Measurements from ENCODE around the gene ARL11. TPM values are rescaled to one million over a fixed set of nuclear protein-coding genes. Genes with fewer than 3 reads are reported as not detected.
"Not testable (repeated sequence)": the region's sequence is repeated elsewhere in the genome, so short reads cannot be mapped to it uniquely, and the experiment has no call there.

ARL11 gene
- total RNA-seq, 1 donor = not detected

DNA sequence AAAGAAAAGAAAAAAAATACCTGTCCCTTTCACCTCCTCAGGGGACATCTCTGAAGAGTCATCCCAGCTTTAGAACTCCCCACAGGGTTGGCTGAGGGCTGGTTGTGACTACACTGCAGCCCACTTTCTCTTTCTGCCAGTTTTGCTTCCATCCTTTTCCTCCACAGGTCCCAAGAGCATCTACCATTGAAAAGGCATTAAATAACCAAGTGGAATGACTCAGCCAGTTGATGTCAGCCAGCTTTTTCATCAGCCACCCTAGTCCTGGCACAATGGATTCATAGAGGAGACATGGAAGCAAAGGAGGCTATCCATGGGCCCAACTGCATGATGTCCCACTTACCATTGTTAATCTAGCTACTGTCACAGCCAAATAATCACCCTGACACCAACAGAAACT is 33.7 kb upstream of the ARL11 start:
- TF ChIP-seq, protein P1, sequence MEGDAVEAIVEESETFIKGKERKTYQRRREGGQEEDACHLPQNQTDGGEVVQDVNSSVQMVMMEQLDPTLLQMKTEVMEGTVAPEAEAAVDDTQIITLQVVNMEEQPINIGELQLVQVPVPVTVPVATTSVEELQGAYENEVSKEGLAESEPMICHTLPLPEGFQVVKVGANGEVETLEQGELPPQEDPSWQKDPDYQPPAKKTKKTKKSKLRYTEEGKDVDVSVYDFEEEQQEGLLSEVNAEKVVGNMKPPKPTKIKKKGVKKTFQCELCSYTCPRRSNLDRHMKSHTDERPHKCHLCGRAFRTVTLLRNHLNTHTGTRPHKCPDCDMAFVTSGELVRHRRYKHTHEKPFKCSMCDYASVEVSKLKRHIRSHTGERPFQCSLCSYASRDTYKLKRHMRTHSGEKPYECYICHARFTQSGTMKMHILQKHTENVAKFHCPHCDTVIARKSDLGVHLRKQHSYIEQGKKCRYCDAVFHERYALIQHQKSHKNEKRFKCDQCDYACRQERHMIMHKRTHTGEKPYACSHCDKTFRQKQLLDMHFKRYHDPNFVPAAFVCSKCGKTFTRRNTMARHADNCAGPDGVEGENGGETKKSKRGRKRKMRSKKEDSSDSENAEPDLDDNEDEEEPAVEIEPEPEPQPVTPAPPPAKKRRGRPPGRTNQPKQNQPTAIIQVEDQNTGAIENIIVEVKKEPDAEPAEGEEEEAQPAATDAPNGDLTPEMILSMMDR (IDR thresholded peaks at IDR 0.05; ENCODE audit: extremely low read depth, low read depth, low read length) = no peak
- no peaks in the 10 kb centered on the region for H3K27me3 ChIP-seq (ENCODE audit: insufficient read depth, low read length)
- H3K4me2 ChIP-seq (ENCODE audit: insufficient read depth, low read length) = no peak overlapping the region
- no peaks in the 10 kb centered on the region for H3K4me1 ChIP-seq (ENCODE audit: insufficient read depth, low read length)
- no peak for DNase-seq (ENCODE audit: insufficient read length, low spot score, missing footprints)
- no peaks in the 10 kb centered on the region for H3K9me3 ChIP-seq (ENCODE audit: low read depth, low read length)
- H2AFZ ChIP-seq (ENCODE audit: low read length) = no peak overlapping the region
- no peak overlapping the region for H3K27ac ChIP-seq (ENCODE audit: low read depth, low read length)
- no peaks in the 10 kb centered on the region for H4K20me1 ChIP-seq (ENCODE audit: insufficient read depth, low read length)
- H3K36me3 ChIP-seq (ENCODE audit: insufficient read depth, low read length) = no peaks in the 10 kb centered on the region
- H3K4me3 ChIP-seq (ENCODE audit: insufficient read depth, low read length) = no peak overlapping the region
- H3K79me2 ChIP-seq (ENCODE audit: insufficient read depth, low read length) = no peaks in the 10 kb centered on the region

DNA sequence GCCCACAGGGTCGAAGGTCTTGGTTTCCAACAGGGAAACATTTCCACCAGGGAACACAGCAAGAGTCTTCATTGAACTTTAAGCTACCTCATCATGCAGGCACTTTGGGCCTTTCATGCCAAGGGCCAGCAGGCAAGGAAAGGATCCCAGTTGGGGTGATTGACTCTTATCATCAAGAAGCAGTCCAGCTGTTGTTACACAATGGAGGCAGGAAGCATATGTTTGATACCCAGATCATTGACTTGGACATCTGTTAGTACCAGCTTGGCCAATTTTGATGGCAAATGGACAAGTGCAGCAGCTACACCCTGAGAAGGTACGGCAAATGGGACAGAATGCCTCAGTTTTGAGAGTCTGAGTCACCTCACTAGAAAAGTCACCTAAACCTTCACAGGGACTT is 32.1 kb upstream of the ARL11 start:
- TF ChIP-seq, protein P1 (IDR thresholded peaks at IDR 0.05; ENCODE audit: extremely low read depth, low read depth, low read length) = no peak
- Histone ChIP-seq H2AFZ (ENCODE audit: low read length) (no peak overlapping the region), H3K27ac (ENCODE audit: low read depth, low read length) (no peak overlapping the region), H3K9me3 (ENCODE audit: low read depth, low read length) (no peaks in the 10 kb centered on the region), H3K4me1 (ENCODE audit: insufficient read depth, low read length) (no peaks in the 10 kb centered on the region), H3K79me2 (ENCODE audit: insufficient read depth, low read length) (no peaks in the 10 kb centered on the region), H3K27me3 (ENCODE audit: insufficient read depth, low read length) (no peaks in the 10 kb centered on the region), H3K4me2 (ENCODE audit: insufficient read depth, low read length) (no peak overlapping the region), H3K36me3 (ENCODE audit: insufficient read depth, low read length) (no peaks in the 10 kb centered on the region), H3K4me3 (ENCODE audit: insufficient read depth, low read length) (no peak overlapping the region), H4K20me1 (ENCODE audit: insufficient read depth, low read length) (no peaks in the 10 kb centered on the region)
- DNase-seq (ENCODE audit: insufficient read length, low spot score, missing footprints) = no peak

DNA sequence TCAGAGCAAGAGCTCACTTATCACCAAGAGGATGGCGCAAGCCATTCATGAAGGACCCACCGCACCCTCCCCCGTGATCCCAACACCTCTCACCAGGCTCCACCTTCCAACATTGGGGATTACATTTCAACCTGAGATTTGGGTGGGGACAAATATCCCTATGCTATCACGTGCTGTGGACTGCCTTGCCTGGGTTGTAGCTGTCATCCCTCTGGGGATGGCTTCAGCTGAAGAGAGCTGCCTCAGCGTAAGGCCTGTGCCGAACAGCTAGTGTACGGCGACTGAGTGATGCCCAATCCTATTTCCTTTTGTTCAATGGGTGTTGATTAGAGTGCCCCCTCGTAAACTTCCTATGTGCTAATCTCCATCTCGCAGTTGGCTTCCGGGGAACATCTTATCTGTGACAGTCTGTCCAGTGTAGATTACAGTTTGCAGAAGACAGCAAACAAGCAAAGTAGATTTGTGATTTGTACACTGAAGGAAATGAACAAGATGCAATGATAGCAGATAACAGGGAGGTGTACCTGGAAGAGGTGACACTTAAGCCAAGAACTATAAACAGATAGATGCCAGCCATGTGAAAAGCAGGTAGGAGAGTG is 31.2 kb upstream of the ARL11 start:
- no peaks in the 10 kb centered on the region for H3K36me3 ChIP-seq (ENCODE audit: insufficient read depth, low read length)
- TF ChIP-seq, protein P1 (IDR thresholded peaks at IDR 0.05; ENCODE audit: extremely low read depth, low read depth, low read length) = no peak
- no peaks in the 10 kb centered on the region for H3K9me3 ChIP-seq (ENCODE audit: low read depth, low read length)
- no peak overlapping the region for H3K27ac ChIP-seq (ENCODE audit: low read depth, low read length)
- H3K4me3 ChIP-seq (ENCODE audit: insufficient read depth, low read length) = no peak overlapping the region
- H3K4me1 ChIP-seq (ENCODE audit: insufficient read depth, low read length) = no peaks in the 10 kb centered on the region
- no peaks in the 10 kb centered on the region for H4K20me1 ChIP-seq (ENCODE audit: insufficient read depth, low read length)
- H3K27me3 ChIP-seq (ENCODE audit: insufficient read depth, low read length) = no peaks in the 10 kb centered on the region
- DNase-seq (ENCODE audit: insufficient read length, low spot score, missing footprints) = no peak
- no peak overlapping the region for H2AFZ ChIP-seq (ENCODE audit: low read length)
- H3K4me2 ChIP-seq (ENCODE audit: insufficient read depth, low read length) = no peak overlapping the region
- H3K79me2 ChIP-seq (ENCODE audit: insufficient read depth, low read length) = no peaks in the 10 kb centered on the region

DNA sequence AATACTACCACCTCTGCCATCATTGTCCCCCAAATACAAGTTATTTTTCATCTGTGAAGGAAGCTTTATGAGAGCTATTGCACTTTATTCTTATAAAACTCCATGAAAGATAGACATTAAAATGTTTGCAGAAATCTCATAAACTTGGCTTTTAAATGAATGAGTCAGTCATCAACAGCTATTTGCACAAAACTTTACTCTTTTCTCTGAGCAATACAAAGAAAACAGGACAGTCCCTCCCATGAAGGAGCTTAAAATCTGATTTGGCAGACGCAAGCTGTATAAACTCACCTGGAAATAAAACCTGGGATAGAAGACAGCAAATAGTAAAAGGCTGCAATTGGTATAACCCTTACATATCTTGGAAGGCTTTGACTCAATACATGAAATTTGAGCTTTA is 26.3 kb upstream of the ARL11 start:
- no peak for DNase-seq (ENCODE audit: insufficient read length, low spot score, missing footprints)
- Histone ChIP-seq H3K36me3 (ENCODE audit: insufficient read depth, low read length) (no peaks in the 10 kb centered on the region), H3K4me3 (ENCODE audit: insufficient read depth, low read length) (no peak overlapping the region), H3K9me3 (ENCODE audit: low read depth, low read length) (no peaks in the 10 kb centered on the region), H4K20me1 (ENCODE audit: insufficient read depth, low read length) (no peaks in the 10 kb centered on the region), H3K27me3 (ENCODE audit: insufficient read depth, low read length) (no peaks in the 10 kb centered on the region), H3K4me1 (ENCODE audit: insufficient read depth, low read length) (no peaks in the 10 kb centered on the region), H3K27ac (ENCODE audit: low read depth, low read length) (no peak overlapping the region), H3K79me2 (ENCODE audit: insufficient read depth, low read length) (no peaks in the 10 kb centered on the region), H2AFZ (ENCODE audit: low read length) (no peak overlapping the region), H3K4me2 (ENCODE audit: insufficient read depth, low read length) (no peak overlapping the region)
- TF ChIP-seq, protein P1 (IDR thresholded peaks at IDR 0.05; ENCODE audit: extremely low read depth, low read depth, low read length) = no peak

DNA sequence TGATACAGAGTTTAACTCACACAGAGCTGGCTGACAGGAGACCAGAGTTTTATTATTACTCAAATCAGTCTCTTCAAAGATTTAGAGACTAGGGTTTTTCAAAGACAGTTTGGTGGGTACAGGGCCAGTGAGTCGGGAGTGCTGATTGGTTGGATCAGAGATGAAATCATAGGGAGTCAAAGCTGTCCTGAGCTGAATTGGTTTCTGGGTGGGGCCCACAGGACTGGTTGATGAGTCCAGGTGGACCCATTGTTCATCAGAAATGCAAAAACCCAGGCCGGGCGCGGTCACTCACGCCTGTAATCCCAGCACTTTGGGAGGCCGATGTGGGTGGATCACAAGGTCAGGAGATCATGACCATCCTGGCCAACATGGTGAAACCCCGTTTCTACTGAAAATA is 25.7 kb upstream of the ARL11 start:
- H3K4me3 ChIP-seq (ENCODE audit: insufficient read depth, low read length); H3K79me2 ChIP-seq (ENCODE audit: insufficient read depth, low read length); H2AFZ ChIP-seq (ENCODE audit: low read length); H3K4me1 ChIP-seq (ENCODE audit: insufficient read depth, low read length); H4K20me1 ChIP-seq (ENCODE audit: insufficient read depth, low read length); H3K36me3 ChIP-seq (ENCODE audit: insufficient read depth, low read length); H3K27me3 ChIP-seq (ENCODE audit: insufficient read depth, low read length); DNase-seq (ENCODE audit: insufficient read length, low spot score, missing footprints); H3K4me2 ChIP-seq (ENCODE audit: insufficient read depth, low read length); H3K9me3 ChIP-seq (ENCODE audit: low read depth, low read length); H3K27ac ChIP-seq (ENCODE audit: low read depth, low read length): not testable (repeated sequence)
